Transverse colon (tissue), 4 donors: Measurements from ENCODE around the gene CD52. TPM values are rescaled to one million over a fixed set of nuclear protein-coding genes. Genes with fewer than 3 reads are reported as not detected.
A peak's percentile ranks its signal among the peaks of the same experiment; 100 is the strongest.

Source experiments
- DNase-seq: peaks from one replicate; pipeline ENCODE4 v3.0.0-alpha.2; 2019
- H3K27ac ChIP-seq, 4 donors: fragments of 200-600 bp; sonication (generic); 2 replicates each; pipeline ENCODE4 v1.5.1; 2016 to 2018; ENCODE audit warnings: inconsistent platforms in 4 of 4
- H3K27me3 ChIP-seq: fragments of 200-600 bp; sonication (generic); 2 replicates; pipeline ENCODE4 v1.5.1; 2017; ENCODE audit warnings: inconsistent platforms
- H3K36me3 ChIP-seq, 4 donors: fragments of 200-600 bp; sonication (generic); 2 replicates each; pipeline ENCODE4 v1.5.1; 2017 to 2019; ENCODE audit warnings: inconsistent platforms in 4 of 4
- H3K4me1 ChIP-seq, 4 donors: fragments of 200-600 bp; sonication (generic); 2 replicates each; pipeline ENCODE4 v1.5.1; 2017 to 2020; ENCODE audit warnings: inconsistent platforms in 4 of 4
- H3K4me3 ChIP-seq, 4 donors: fragments of 200-600 bp; sonication (generic); 1 replicate in 1 of 4; 2 replicates in 3 of 4; pipeline versions ENCODE4 v1.5.1 to v1.6.1; 2017 to 2019; ENCODE audit warnings: inconsistent platforms in 4 of 4
- H3K9me3 ChIP-seq, 2 donors: fragments of 200-600 bp; sonication (generic); 2 replicates each; pipeline ENCODE4 v1.5.1; 2017 to 2019; ENCODE audit warnings: inconsistent platforms in 2 of 2
- CTCF ChIP-seq, 5 experiments: fragments of 200-600 bp in 3 of 5; fragments of 450-650 bp in 2 of 5; sonication (generic) in 3 of 5; IDR thresholded peaks; 1 replicate in 2 of 5; 2 replicates in 3 of 5; pipeline ENCODE4 v1.5.1; 2016 to 2017; ENCODE audit warnings: antibody characterized with exemption in 5 of 5, inconsistent platforms in 3 of 5, mild to moderate bottlenecking in 2 of 5, moderate library complexity in 1 of 5
- EP300 ChIP-seq: sonication (generic); formaldehyde crosslinking; IDR thresholded peaks from one replicate; pipeline ENCODE4 v1.6.1; 2017; ENCODE audit warnings: antibody characterized with exemption, low read depth
- POLR2A ChIP-seq: fragments of 450-650 bp; IDR thresholded peaks from one replicate; pipeline ENCODE4 v1.6.1; 2016; ENCODE audit warnings: antibody characterized with exemption, mild to moderate bottlenecking, moderate library complexity
- POLR2AphosphoS5 ChIP-seq, 3 donors: sonication (generic); formaldehyde crosslinking; IDR thresholded peaks; one replicate each; pipeline ENCODE4 v1.6.1; 2016; ENCODE audit warnings: antibody characterized with exemption in 3 of 3
- WGBS, 2 donors: methylation state at CpG; one replicate each; pipeline ENCODE4 v1.1.5; 2018; ENCODE audit warnings: low coverage in 1 of 2; 5-methylcytosine and 5-hydroxymethylcytosine counted together
- in situ Hi-C, 4 donors: fragments of 200-750 bp; cut with MboI; loops; one replicate each; pipeline versions ENCODE4 v1.15.0 to v1.15.1; 2017; ENCODE audit warnings: low sequenced_read_pairs in 3 of 4, low pct_ligation_motif_present in 1 of 4, low pct_unique_long_range_greater_than_20kb in 1 of 4
- intact Hi-C: fragments of 100-400 bp; cut with DNase I; formaldehyde crosslinking; loops from one replicate; pipeline ENCODE4 v1.15.1; 2023; ENCODE audit warnings: low total_unique reads
- total RNA-seq, 4 donors: library from RNA; depleted of rRNA; stranded (reverse); fragments of >200 nt; gene quantifications; one replicate each; pipeline ENCODE4 v1.1.0, GENCODE V29; 2016

CD52 gene
- total RNA-seq, 4 donors from 2014 or later, result 5.3 to 56.1 (median 21.1) TPM; not detected in 1

GRCh38 chr1:26350701-26351589, 33.2 kb downstream of the CD52 start:
- in situ Hi-C loops (no loop called here), intact Hi-C loops (no loop called here)
- Histone ChIP-seq H3K9me3 (no peaks in the 10 kb centered on the region), H3K27ac (peak overlapping the region in 2 of 4 donors; percentile 53 to 56), H3K4me3 (peak overlapping the region in 1 of 4 donors; percentile 8), H3K4me1 (peaks cover 0 to 24% (median 18%) of the 10 kb centered on the region in 4 donors), H3K36me3 (no peaks in the 10 kb centered on the region), H3K27me3 (no peaks in the 10 kb centered on the region)
- 81 to 94% methylated on average over 5 to 9 of the region's 9 CpGs for WGBS, 2 donors
- DNase-seq, result peak; percentile 63
- peak in 1 of 3 donors; percentile 33 for TF ChIP-seq POLR2AphosphoS5 (IDR thresholded peaks at IDR 0.05)
- no peak for TF ChIP-seq POLR2A

GRCh38 chr1:26351590-26352337, 34.0 kb downstream of the CD52 start:
- intact Hi-C loops, result no loop called here
- in situ Hi-C loops, result no loop called here
- 78 to 80% methylated on average over 1 to 12 of the region's 12 CpGs for WGBS, 2 donors
- Histone ChIP-seq H3K27ac (peak overlapping the region in 3 of 4 donors; percentile 1 to 21 (median 17)), H3K4me1 (peaks cover 0 to 29% (median 21%) of the 10 kb centered on the region in 4 donors), H3K9me3 (no peaks in the 10 kb centered on the region), H3K36me3 (no peaks in the 10 kb centered on the region), H3K4me3 (no peak overlapping the region), H3K27me3 (no peaks in the 10 kb centered on the region)
- TF ChIP-seq CTCF (IDR thresholded peaks at IDR 0.05) (no peak), POLR2AphosphoS5 (IDR thresholded peaks at IDR 0.05) (peak in 2 of 3 donors; percentile 43 to 76), POLR2A (peak; percentile 36), EP300 (no peak)
- peak; percentile 35 for DNase-seq

- Histone ChIP-seq H3K9me3 (no peaks in the 10 kb centered on the region), H3K36me3 (no peaks in the 10 kb centered on the region), H3K4me1 (peaks cover 0 to 33% (median 24%) of the 10 kb centered on the region in 4 donors), H3K27ac (peak overlapping the region in 2 of 4 donors; percentile 17 to 21), H3K4me3 (no peak overlapping the region), H3K27me3 (no peaks in the 10 kb centered on the region)
- TF ChIP-seq POLR2AphosphoS5 (IDR thresholded peaks at IDR 0.05) (no peak), POLR2A (no peak), EP300 (no peak), CTCF (IDR thresholded peaks at IDR 0.05) (no peak)
- 76 to 97% methylated on average over 5 of the region's 5 CpGs for WGBS, 2 donors
- in situ Hi-C loops (no loop called here), intact Hi-C loops (no loop called here)
- DNase-seq, result no peak
Observed at GRCh38 chr1:26352338-26352679, 34.6 kb downstream of the CD52 start.

GRCh38 chr1:26353210-26353859, 35.6 kb downstream of the CD52 start:
- intact Hi-C loops (no loop called here), in situ Hi-C loops (no loop called here)
- no peaks in the 10 kb centered on the region for H3K9me3 ChIP-seq
- no peak overlapping the region for H3K4me3 ChIP-seq
- TF ChIP-seq CTCF (IDR thresholded peaks at IDR 0.05), result no peak
- TF ChIP-seq POLR2AphosphoS5 (IDR thresholded peaks at IDR 0.05), result no peak
- TF ChIP-seq EP300, result no peak
- WGBS, 2 donors, result 87 to 100% methylated on average over 1 to 4 of the region's 4 CpGs
- no peaks in the 10 kb centered on the region for H3K36me3 ChIP-seq
- no peak for DNase-seq
- H3K4me1 ChIP-seq, result peaks cover 0 to 43% (median 29%) of the 10 kb centered on the region in 4 donors
- no peaks in the 10 kb centered on the region for H3K27me3 ChIP-seq
- peak overlapping the region; percentile 29 to 48 (median 36) for H3K27ac ChIP-seq
